A673 (cell line): ENCODE data around the gene ITGB2. TPM values are rescaled to one million over a fixed set of nuclear protein-coding genes. Genes with fewer than 3 reads are reported as not detected.
A peak's percentile ranks its signal among the peaks of the same experiment; 100 is the strongest.

Experiments used
- BruUV-seq: library from RNA; stranded (reverse); fragments of 400-500 nt; replicated peaks from 2 replicates; lab custom pipeline; 2021; lab: Mats Ljungman, UMichigan
- CTCF ChIA-PET: fragments of 300-600 bp; sonication (Branson Sonifier 250); formaldehyde crosslinking; loops from one replicate; lab custom pipeline; 2022; ENCODE audit warnings: antibody characterized with exemption; lab: Charles Lee
- POLR2A ChIA-PET: fragments of 300-600 bp; sonication (Branson Sonifier 250); formaldehyde crosslinking; loops from one replicate; lab custom pipeline; 2022; ENCODE audit warnings: antibody characterized with exemption; ENCODE audit not compliant: low non-redundant PET; lab: Charles Lee
- DNase-seq: peaks from one replicate; pipeline ENCODE4 v3.0.0-alpha.2; 2015; ENCODE audit warnings: low spot score
- H3K27ac ChIP-seq: fragments of 200-600 bp; sonication (generic); 2 replicates; pipeline ENCODE4 v1.5.1; 2016; ENCODE audit warnings: mixed run types, low read depth, mild to moderate bottlenecking, mixed read lengths, antibody characterized with exemption, low read length; ENCODE audit not compliant: poor library complexity, severe bottlenecking
- H3K27me3 ChIP-seq: fragments of 200-600 bp; sonication (generic); replicated peaks from 2 replicates; pipeline ENCODE4 v1.6.1; 2017; ENCODE audit warnings: mixed run types, low read depth, mild to moderate bottlenecking, mixed read lengths, antibody characterized with exemption, low read length; ENCODE audit not compliant: insufficient read depth, poor library complexity
- H3K36me3 ChIP-seq: fragments of 200-600 bp; sonication (generic); 2 replicates; pipeline ENCODE4 v1.6.1; 2016; ENCODE audit warnings: mixed run types, mild to moderate bottlenecking, mixed read lengths, antibody characterized with exemption, low read length; ENCODE audit not compliant: insufficient read depth, poor library complexity, severe bottlenecking
- H3K4me1 ChIP-seq: fragments of 200-600 bp; sonication (generic); 2 replicates; pipeline ENCODE4 v1.6.1; 2017; ENCODE audit warnings: mixed run types, mild to moderate bottlenecking, mixed read lengths, antibody characterized with exemption, low read length; ENCODE audit not compliant: insufficient read depth, poor library complexity, severe bottlenecking
- H3K4me3 ChIP-seq: fragments of 200-600 bp; sonication (generic); 2 replicates; pipeline ENCODE4 v1.5.1; 2016; ENCODE audit warnings: low read depth, mixed run types, mild to moderate bottlenecking, mixed read lengths, low read length; ENCODE audit not compliant: poor library complexity, severe bottlenecking
- H3K9me3 ChIP-seq: fragments of 200-600 bp; sonication (generic); 2 replicates; pipeline ENCODE4 v1.6.1; 2016; ENCODE audit warnings: mixed run types, low read depth, mild to moderate bottlenecking, mixed read lengths, antibody characterized with exemption, low read length; ENCODE audit not compliant: poor library complexity, severe bottlenecking
- EZH2 ChIP-seq: fragments of 200-600 bp; sonication (generic); IDR thresholded peaks from 2 replicates; pipeline ENCODE4 v1.6.1; 2017; ENCODE audit warnings: borderline replicate concordance, low read depth, mild to moderate bottlenecking, mixed read lengths, antibody characterized with exemption, low read length; ENCODE audit not compliant: poor library complexity, severe bottlenecking
- intact Hi-C: fragments of 100-400 bp; cut with micrococcal nuclease; formaldehyde crosslinking; loops from one replicate; pipeline ENCODE4 v1.10.0; 2022; ENCODE audit not compliant: unreplicated experiment
- total RNA-seq: library from RNA; stranded (reverse); gene quantifications from 2 replicates; pipeline ENCODE4 v1.2.3, GENCODE V29; 2021
- TF ChIP-seq, protein P1 (sequence below): fragments of 300-800, 200-600 bp; sonication (generic); conservative IDR thresholded peaks from 2 replicates; pipeline ENCODE4 v1.5.1; 2017; ENCODE audit warnings: low read depth, mild to moderate bottlenecking, antibody characterized with exemption, low read length, moderate library complexity, mixed read lengths

ITGB2 gene
- total RNA-seq, 1 experiment from 2014 or later: 5.0 TPM

GRCh38 chr21:44967082-44968047 lies 46.7 kb upstream of the ITGB2 start:
- no peak overlapping the region for H3K4me3 ChIP-seq
- POLR2A ChIA-PET: no interaction called here
- no peaks in the 10 kb centered on the region for H3K27me3 ChIP-seq
- BruUV-seq: no TSS peak
- H3K9me3 ChIP-seq: no peaks in the 10 kb centered on the region
- intact Hi-C loops: no loop called here
- CTCF ChIA-PET: interaction anchor here (0.6 kb wide), 1 partner anchor 150 kb away, joined by 3 read pairs; the partner anchor contains the start of gene SUMO3
- TF ChIP-seq EZH2: no peak
- TF ChIP-seq, protein P1, sequence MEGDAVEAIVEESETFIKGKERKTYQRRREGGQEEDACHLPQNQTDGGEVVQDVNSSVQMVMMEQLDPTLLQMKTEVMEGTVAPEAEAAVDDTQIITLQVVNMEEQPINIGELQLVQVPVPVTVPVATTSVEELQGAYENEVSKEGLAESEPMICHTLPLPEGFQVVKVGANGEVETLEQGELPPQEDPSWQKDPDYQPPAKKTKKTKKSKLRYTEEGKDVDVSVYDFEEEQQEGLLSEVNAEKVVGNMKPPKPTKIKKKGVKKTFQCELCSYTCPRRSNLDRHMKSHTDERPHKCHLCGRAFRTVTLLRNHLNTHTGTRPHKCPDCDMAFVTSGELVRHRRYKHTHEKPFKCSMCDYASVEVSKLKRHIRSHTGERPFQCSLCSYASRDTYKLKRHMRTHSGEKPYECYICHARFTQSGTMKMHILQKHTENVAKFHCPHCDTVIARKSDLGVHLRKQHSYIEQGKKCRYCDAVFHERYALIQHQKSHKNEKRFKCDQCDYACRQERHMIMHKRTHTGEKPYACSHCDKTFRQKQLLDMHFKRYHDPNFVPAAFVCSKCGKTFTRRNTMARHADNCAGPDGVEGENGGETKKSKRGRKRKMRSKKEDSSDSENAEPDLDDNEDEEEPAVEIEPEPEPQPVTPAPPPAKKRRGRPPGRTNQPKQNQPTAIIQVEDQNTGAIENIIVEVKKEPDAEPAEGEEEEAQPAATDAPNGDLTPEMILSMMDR: no peak
- peaks cover 61% of the 10 kb centered on the region for H3K36me3 ChIP-seq
- H3K27ac ChIP-seq: peak overlapping the region; percentile 83
- DNase-seq: no peak
- H3K4me1 ChIP-seq: peaks cover 70% of the 10 kb centered on the region

DNA sequence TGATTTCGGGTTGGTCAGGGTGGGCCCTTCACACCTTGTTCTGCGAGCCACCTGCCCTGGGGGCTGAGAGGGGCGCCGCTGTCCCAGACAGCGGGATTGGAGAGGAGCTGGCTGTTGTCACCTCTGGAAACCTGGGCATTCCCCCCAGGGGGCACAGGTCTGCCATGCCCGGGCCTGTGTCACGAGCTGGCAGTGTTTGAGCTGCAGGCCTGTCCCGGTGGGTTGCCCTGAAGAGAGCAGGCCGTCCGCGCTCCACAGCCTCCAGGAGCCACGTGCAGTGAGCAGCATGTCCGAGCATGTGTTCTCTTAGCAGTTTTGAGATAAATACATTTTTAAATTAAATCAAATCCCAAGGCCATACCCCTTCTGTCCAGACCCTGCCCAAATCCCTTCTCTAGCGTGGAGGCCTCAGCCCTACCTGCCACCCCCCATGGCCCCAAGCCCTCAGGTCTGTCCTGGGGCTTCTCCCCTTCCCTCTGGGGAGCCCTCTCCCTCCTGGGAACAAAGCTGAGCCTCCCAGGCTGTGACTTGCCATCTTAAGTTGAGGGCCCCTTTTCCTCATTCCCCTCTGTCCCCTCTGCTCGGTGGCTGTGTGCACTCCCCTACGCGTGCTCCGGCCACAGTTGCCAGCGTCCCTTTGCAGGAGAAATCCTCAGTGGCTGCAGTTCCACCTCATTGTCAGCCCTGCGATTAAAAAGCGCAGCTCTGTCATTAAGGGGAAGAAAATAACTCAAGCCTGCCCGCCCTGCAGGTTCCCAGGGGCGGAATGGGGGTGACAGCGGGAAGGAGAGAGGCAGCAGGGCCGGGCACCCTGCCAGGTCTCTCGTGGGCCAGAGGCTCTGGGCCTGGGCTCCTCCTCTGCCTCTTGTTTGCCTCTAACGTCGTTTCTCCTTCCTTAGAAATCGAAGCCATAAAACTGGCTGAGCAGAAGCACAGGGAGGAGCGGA lies 45.7 kb upstream of the ITGB2 start:
- Histone ChIP-seq H3K27ac (peak overlapping the region; percentile 83), H3K27me3 (no peaks in the 10 kb centered on the region), H3K9me3 (no peaks in the 10 kb centered on the region), H3K4me3 (no peak overlapping the region), H3K4me1 (peaks cover 70% of the 10 kb centered on the region), H3K36me3 (peaks cover 70% of the 10 kb centered on the region)
- ChIA-PET POLR2A (interaction anchor here (0.6 kb wide), 1 partner anchor 102 kb away, joined by 3 read pairs; no protein-coding TSS in a partner anchor), CTCF (interaction anchor here (0.6 kb wide), 1 partner anchor 149 kb away, joined by 3 read pairs; the partner anchor contains the start of gene SUMO3)
- no TSS peak for BruUV-seq
- peak; percentile 89 for DNase-seq
- intact Hi-C loops: no loop called here
- TF ChIP-seq, protein P1: no peak

DNA sequence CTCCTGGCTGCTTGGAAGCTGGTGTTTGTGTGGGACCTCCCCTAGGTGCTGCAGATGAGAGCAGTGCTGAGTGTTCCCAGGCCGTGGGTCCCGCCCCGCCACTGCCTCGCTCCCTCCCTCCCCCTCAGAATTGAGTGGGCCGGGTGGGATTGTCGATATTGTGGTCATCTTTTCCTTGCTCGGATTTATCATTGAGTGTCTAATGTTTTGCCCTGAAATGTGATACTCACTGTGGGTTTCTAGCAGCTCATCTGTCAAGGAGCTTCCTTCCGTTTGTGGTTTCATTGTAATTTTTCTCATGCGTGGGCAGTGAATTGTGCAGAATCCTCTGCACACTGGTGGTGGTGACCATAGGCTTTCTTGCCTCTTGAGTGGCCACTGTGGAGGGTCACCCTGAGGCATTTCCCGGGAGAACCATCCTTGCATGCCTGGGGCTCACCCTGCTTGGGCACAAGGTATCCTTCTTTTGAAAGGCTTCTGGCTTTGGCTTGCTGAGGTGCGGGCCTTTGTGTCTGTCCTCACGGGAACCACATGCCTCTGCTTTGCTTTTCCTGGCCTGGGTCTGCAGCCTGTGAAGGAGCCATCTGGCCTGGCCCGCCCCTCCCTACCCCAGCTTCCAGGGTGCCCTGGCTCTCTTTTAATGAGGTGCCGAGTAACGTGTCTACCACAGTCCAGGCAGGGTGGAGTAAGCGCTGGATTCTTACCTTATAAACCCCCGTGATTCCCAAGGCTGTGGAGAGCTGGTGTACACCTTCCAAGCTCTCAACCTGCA lies 44.7 kb upstream of the ITGB2 start:
- no peak for TF ChIP-seq EZH2
- TF ChIP-seq, protein P1: no peak
- POLR2A ChIA-PET: no interaction called here
- no peaks in the 10 kb centered on the region for H3K9me3 ChIP-seq
- H3K4me1 ChIP-seq: peaks cover 64% of the 10 kb centered on the region
- CTCF ChIA-PET: interaction anchor here (1.0 to 1.1 kb wide), 2 partner anchors 137 to 173 kb away, joined by 3 to 5 read pairs; no protein-coding TSS in a partner anchor
- peaks cover 76% of the 10 kb centered on the region for H3K36me3 ChIP-seq
- peak overlapping the region; percentile 83 for H3K27ac ChIP-seq
- BruUV-seq: no TSS peak
- DNase-seq: peak; percentile 78
- H3K27me3 ChIP-seq: no peaks in the 10 kb centered on the region
- intact Hi-C loops: no loop called here
- no peak overlapping the region for H3K4me3 ChIP-seq
